SU-DHL-6 (cell line): Measurements from ENCODE around the gene LTF.

Experiments used
- H2AFZ ChIP-seq: fragments of 200-600 bp; sonication (generic); 2 replicates; pipeline ENCODE4 v1.6.1; 2014; ENCODE audit warnings: low read depth, mild to moderate bottlenecking, moderate library complexity, mixed read lengths, antibody characterized with exemption, low read length; ENCODE audit not compliant: severe bottlenecking
- H3F3A ChIP-seq: fragments of 200-600 bp; shearing (Covaris generic); 2 replicates; pipeline ENCODE4 v1.6.0; 2016; ENCODE audit warnings: antibody characterized with exemption, mild to moderate bottlenecking; ENCODE audit not compliant: insufficient read depth
- H3K27ac ChIP-seq: fragments of 200-600 bp; sonication (generic); 2 replicates; pipeline ENCODE4 v1.5.1; 2016; ENCODE audit warnings: low read depth, mild to moderate bottlenecking, low read length, moderate library complexity, mixed read lengths
- H3K27me3 ChIP-seq: fragments of 200-600 bp; sonication (generic), shearing (Covaris generic); 2 replicates; pipeline ENCODE4 v1.6.0; 2014; ENCODE audit warnings: mild to moderate bottlenecking, low read length
- H3K36me3 ChIP-seq: fragments of 200-600 bp; sonication (generic); 2 replicates; pipeline ENCODE4 v1.6.1; 2014; ENCODE audit warnings: mild to moderate bottlenecking, low read length, mixed read lengths
- H3K4me2 ChIP-seq: fragments of 300-600, 200-600 bp; shearing (Covaris generic), sonication (generic); 2 replicates; pipeline ENCODE4 v1.6.0; 2014; ENCODE audit warnings: low read length, low read depth, mild to moderate bottlenecking; ENCODE audit not compliant: poor library complexity, severe bottlenecking
- H3K4me3 ChIP-seq: fragments of 200-600 bp; sonication (generic); 2 replicates; pipeline ENCODE4 v1.5.1; 2014; ENCODE audit warnings: antibody characterized with exemption, low read length, mild to moderate bottlenecking, mixed read lengths; ENCODE audit not compliant: insufficient read depth, poor library complexity, severe bottlenecking
- H3K79me2 ChIP-seq: fragments of 200-600 bp; sonication (generic); 2 replicates; pipeline ENCODE4 v1.6.1; 2014; ENCODE audit warnings: mild to moderate bottlenecking, low read length, moderate library complexity; ENCODE audit not compliant: insufficient read depth
- H3K9ac ChIP-seq: fragments of 200-600 bp; sonication (generic); 2 replicates; pipeline ENCODE4 v1.7.0; 2014; ENCODE audit warnings: mild to moderate bottlenecking, low read length
- H3K9me2 ChIP-seq: fragments of 200-600 bp; sonication (generic); replicated peaks from 2 replicates; pipeline ENCODE4 v1.6.1; 2014; ENCODE audit warnings: low read length; ENCODE audit not compliant: insufficient read depth
- H3K9me3 ChIP-seq: fragments of 200-600 bp; sonication (generic); 2 replicates; pipeline ENCODE4 v1.6.1; 2014; ENCODE audit warnings: low read length, mixed read lengths; ENCODE audit not compliant: insufficient read depth
- H4K20me1 ChIP-seq: fragments of 200-600 bp; sonication (generic); 2 replicates; pipeline ENCODE4 v1.6.1; 2014; ENCODE audit warnings: low read depth, mild to moderate bottlenecking, antibody characterized with exemption, low read length, moderate library complexity, mixed read lengths
- CTCF ChIP-seq: fragments of 200-600 bp; sonication (generic); IDR thresholded peaks from one replicate; pipeline ENCODE4 v1.5.1; 2017; ENCODE audit warnings: antibody characterized with exemption, mild to moderate bottlenecking, low read length, moderate library complexity; ENCODE audit not compliant: insufficient read depth, poor library complexity, severe bottlenecking
- EZH2phosphoT487 ChIP-seq: fragments of 200-600 bp; sonication (generic), shearing (Covaris generic); conservative IDR thresholded peaks from 2 replicates; pipeline ENCODE4 v1.6.1; 2018; ENCODE audit warnings: mild to moderate bottlenecking, antibody characterized with exemption, low read length, moderate library complexity, mixed read lengths

The LTF gene

GRCh38 chr3:46414739-46415138, 50.0 kb downstream of the LTF start:
- H3K9me2 ChIP-seq = no peaks in the 10 kb centered on the region
- H3F3A ChIP-seq = no peaks in the 10 kb centered on the region
- no peaks in the 10 kb centered on the region for H3K9me3 ChIP-seq
- H3K9ac ChIP-seq = no peak overlapping the region
- TF ChIP-seq CTCF (no peak), EZH2phosphoT487 (no peak)
- no peak overlapping the region for H3K4me2 ChIP-seq
- H4K20me1 ChIP-seq = no peaks in the 10 kb centered on the region
- H3K27me3 ChIP-seq = no peaks in the 10 kb centered on the region
- H3K27ac ChIP-seq = no peak overlapping the region
- no peaks in the 10 kb centered on the region for H3K36me3 ChIP-seq
- H2AFZ ChIP-seq = no peak overlapping the region
- no peaks in the 10 kb centered on the region for H3K79me2 ChIP-seq
- no peak overlapping the region for H3K4me3 ChIP-seq

GRCh38 chr3:46413951-46414350, 50.8 kb downstream of the LTF start:
- Histone ChIP-seq H2AFZ (no peak overlapping the region), H3K79me2 (no peaks in the 10 kb centered on the region)

GRCh38 chr3:46412786-46413298, 51.9 kb downstream of the LTF start:
- H2AFZ ChIP-seq = no peak overlapping the region
- no peak overlapping the region for H3K4me2 ChIP-seq
- H3K36me3 ChIP-seq = no peaks in the 10 kb centered on the region
- H3K79me2 ChIP-seq = no peaks in the 10 kb centered on the region
- H3F3A ChIP-seq = no peaks in the 10 kb centered on the region
- H3K4me3 ChIP-seq = no peak overlapping the region
- no peaks in the 10 kb centered on the region for H3K9me2 ChIP-seq
- TF ChIP-seq CTCF = no peak
- TF ChIP-seq EZH2phosphoT487 = no peak
- no peak overlapping the region for H3K9ac ChIP-seq
- H3K9me3 ChIP-seq = no peaks in the 10 kb centered on the region
- no peaks in the 10 kb centered on the region for H3K27me3 ChIP-seq
- no peaks in the 10 kb centered on the region for H4K20me1 ChIP-seq
- no peak overlapping the region for H3K27ac ChIP-seq

More at GRCh38 chr3:46413951-46414350, 50.8 kb downstream of the LTF start:
- H3K9ac ChIP-seq = no peak overlapping the region
- H3K4me2 ChIP-seq = no peak overlapping the region
- H3K36me3 ChIP-seq = no peaks in the 10 kb centered on the region
- no peak overlapping the region for H3K4me3 ChIP-seq
- no peaks in the 10 kb centered on the region for H3K9me3 ChIP-seq
- H3K9me2 ChIP-seq = no peaks in the 10 kb centered on the region
- H4K20me1 ChIP-seq = no peaks in the 10 kb centered on the region
- H3F3A ChIP-seq = no peaks in the 10 kb centered on the region
- TF ChIP-seq EZH2phosphoT487 = no peak
- TF ChIP-seq CTCF = no peak
- H3K27ac ChIP-seq = no peak overlapping the region
- H3K27me3 ChIP-seq = no peaks in the 10 kb centered on the region
